Left lung (tissue), 10 donors: ENCODE measurements around the gene ADAM33. TPM values are rescaled to one million over a fixed set of nuclear protein-coding genes. Genes with fewer than 3 reads are reported as not detected.

Source experiments
- ATAC-seq: fragments of 200-7000 bp; cut with Tn5 transposase; one replicate; pipeline ENCODE4 v1.9.1; 2020; ENCODE audit warnings: moderate library complexity
- DNase-seq, 4 donors: peaks; one replicate each; pipeline ENCODE4 v3.0.0-alpha.2; 2013 to 2020
- H3K27ac ChIP-seq, 2 donors: fragments of 200-600 bp; sonication (generic) in 1 of 2; one replicate each; pipeline versions ENCODE4 v1.5.0 to v1.8.0; 2020 to 2021
- H3K27me3 ChIP-seq, 2 donors: fragments of 200-600 bp; sonication (generic) in 1 of 2; one replicate each; pipeline versions ENCODE4 v1.5.0 to v1.8.0; 2020 to 2021
- H3K36me3 ChIP-seq, 2 donors: fragments of 200-600 bp; sonication (generic) in 1 of 2; one replicate each; pipeline versions ENCODE4 v1.5.0 to v1.8.0; 2020 to 2021
- H3K4me1 ChIP-seq, 2 donors: fragments of 200-600 bp; one replicate each; pipeline ENCODE4 v1.8.0; 2021
- H3K4me3 ChIP-seq, 2 donors: fragments of 200-600 bp; sonication (generic) in 1 of 2; one replicate each; pipeline versions ENCODE4 v1.5.0 to v1.8.0; 2020 to 2021; ENCODE audit warnings: mild to moderate bottlenecking in 1 of 2
- H3K9me3 ChIP-seq, 2 donors: fragments of 200-600 bp; sonication (generic) in 1 of 2; one replicate each; pipeline versions ENCODE4 v1.5.0 to v1.8.0; 2020 to 2021
- CTCF ChIP-seq, 2 donors: fragments of 200-600 bp; sonication (generic) in 1 of 2; IDR thresholded peaks; one replicate each; pipeline versions ENCODE4 v1.5.0 to v1.8.0; 2021; ENCODE audit warnings: antibody characterized with exemption in 2 of 2
- intact Hi-C, 2 donors: fragments of 100-400 bp; cut with DNase I; formaldehyde crosslinking; loops; one replicate each; pipeline versions ENCODE4 v1.11.2 to v1.14.2; 2022
- polyA plus RNA-seq, 6 donors: library from polyadenylated mRNA; unstranded; fragments of 120-200 nt; gene quantifications; one replicate each; pipeline ENCODE4 v1.2.1, GENCODE V29; 2013; ENCODE audit not compliant: insufficient read length in 6 of 6
- total RNA-seq, 2 donors: library from RNA; stranded (reverse); fragmentation: NEBNext Ultra II Directional; extraction: Animal tissue kit (Norgen Biotek cat#: 25700); gene quantifications; one replicate each; pipeline ENCODE4 v1.2.1, GENCODE V29; 2021
- donor health status: DM: no; HTN: yes; CAD: no.
- donor health status: DM: no; HTN: no; CAD: no.

The ADAM33 gene
- total and polyA plus RNA-seq, 8 donors, result 7.4 to 18.6 (median 11.6) TPM

GRCh38 chr20:3729378-3729777 is 47.6 kb upstream of the ADAM33 start:
- ATAC-seq (no peak), DNase-seq (no peak)
- TF ChIP-seq CTCF (IDR thresholded peaks at IDR 0.05), result no peak
- intact Hi-C loops, result no loop called here
- H3K9me3 ChIP-seq, result no peaks in the 10 kb centered on the region
- no peak overlapping the region for H3K4me3 ChIP-seq
- no peak overlapping the region for H3K27ac ChIP-seq
- H3K36me3 ChIP-seq, result no peaks in the 10 kb centered on the region
- peaks cover 5 to 79% of the 10 kb centered on the region in 2 donors for H3K27me3 ChIP-seq
- H3K4me1 ChIP-seq, result peaks cover 6 to 11% of the 10 kb centered on the region in 2 donors

- Histone ChIP-seq H3K4me1 (peaks cover 2 to 8% of the 10 kb centered on the region in 2 donors), H3K27ac (no peak overlapping the region), H3K36me3 (no peaks in the 10 kb centered on the region), H3K27me3 (peaks cover 5 to 79% of the 10 kb centered on the region in 2 donors), H3K4me3 (no peak overlapping the region), H3K9me3 (no peaks in the 10 kb centered on the region)
- no peak for TF ChIP-seq CTCF (IDR thresholded peaks at IDR 0.05)
- DNase-seq (no peak), ATAC-seq (no peak)
- intact Hi-C loops, result no loop called here
These were observed 47.1 kb upstream of the ADAM33 start for GRCh38 chr20:3728876-3729275.

- Histone ChIP-seq H3K4me3 (no peak overlapping the region), H3K36me3 (no peaks in the 10 kb centered on the region), H3K27ac (peak overlapping the region in 1 of 2 donors; percentile 79), H3K9me3 (no peaks in the 10 kb centered on the region), H3K27me3 (peaks cover 5 to 74% of the 10 kb centered on the region in 2 donors), H3K4me1 (peaks cover 0 to 6% of the 10 kb centered on the region in 2 donors)
- ATAC-seq, result no peak
- intact Hi-C loops, result no loop called here
- DNase-seq, result no peak
- no peak for TF ChIP-seq CTCF (IDR thresholded peaks at IDR 0.05)
These were observed 46.5 kb upstream of the ADAM33 start for GRCh38 chr20:3728354-3728753.

- intact Hi-C loops, result no loop called here
- Histone ChIP-seq H3K27ac (peak overlapping the region in 1 of 2 donors; percentile 79), H3K36me3 (no peaks in the 10 kb centered on the region), H3K27me3 (peaks cover 0 to 65% of the 10 kb centered on the region in 2 donors), H3K4me1 (peaks cover 0 to 6% of the 10 kb centered on the region in 2 donors), H3K4me3 (no peak overlapping the region), H3K9me3 (no peaks in the 10 kb centered on the region)
- no peak for DNase-seq
- ATAC-seq, result peak; percentile 63
- TF ChIP-seq CTCF (IDR thresholded peaks at IDR 0.05), result no peak
These were observed 45.7 kb upstream of the ADAM33 start for GRCh38 chr20:3727401-3728021.

- no peaks in the 10 kb centered on the region for H3K9me3 ChIP-seq
- intact Hi-C loops, result no loop called here
- TF ChIP-seq CTCF (IDR thresholded peaks at IDR 0.05), result no peak
- peaks cover 0 to 6% of the 10 kb centered on the region in 2 donors for H3K4me1 ChIP-seq
- H3K36me3 ChIP-seq, result no peaks in the 10 kb centered on the region
- no peak overlapping the region for H3K27ac ChIP-seq
- no peak overlapping the region for H3K4me3 ChIP-seq
- H3K27me3 ChIP-seq, result peaks cover 0 to 50% of the 10 kb centered on the region in 2 donors
- DNase-seq (no peak), ATAC-seq (no peak)
These were observed 42.5 kb upstream of the ADAM33 start for GRCh38 chr20:3724356-3724755.
